CD4-positive, alpha-beta T cell treated with Interleukin-6 at 100 ng/mL for 8 hours (primary cell): Measurements from ENCODE around the gene ENTPD3.

Experiments
- DNase-seq: peaks from one replicate; pipeline ENCODE4 v3.0.0-alpha.2; 2020; ENCODE audit warnings: mixed read lengths, low spot score

Gene ENTPD3, protein sequence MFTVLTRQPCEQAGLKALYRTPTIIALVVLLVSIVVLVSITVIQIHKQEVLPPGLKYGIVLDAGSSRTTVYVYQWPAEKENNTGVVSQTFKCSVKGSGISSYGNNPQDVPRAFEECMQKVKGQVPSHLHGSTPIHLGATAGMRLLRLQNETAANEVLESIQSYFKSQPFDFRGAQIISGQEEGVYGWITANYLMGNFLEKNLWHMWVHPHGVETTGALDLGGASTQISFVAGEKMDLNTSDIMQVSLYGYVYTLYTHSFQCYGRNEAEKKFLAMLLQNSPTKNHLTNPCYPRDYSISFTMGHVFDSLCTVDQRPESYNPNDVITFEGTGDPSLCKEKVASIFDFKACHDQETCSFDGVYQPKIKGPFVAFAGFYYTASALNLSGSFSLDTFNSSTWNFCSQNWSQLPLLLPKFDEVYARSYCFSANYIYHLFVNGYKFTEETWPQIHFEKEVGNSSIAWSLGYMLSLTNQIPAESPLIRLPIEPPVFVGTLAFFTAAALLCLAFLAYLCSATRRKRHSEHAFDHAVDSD

DNA sequence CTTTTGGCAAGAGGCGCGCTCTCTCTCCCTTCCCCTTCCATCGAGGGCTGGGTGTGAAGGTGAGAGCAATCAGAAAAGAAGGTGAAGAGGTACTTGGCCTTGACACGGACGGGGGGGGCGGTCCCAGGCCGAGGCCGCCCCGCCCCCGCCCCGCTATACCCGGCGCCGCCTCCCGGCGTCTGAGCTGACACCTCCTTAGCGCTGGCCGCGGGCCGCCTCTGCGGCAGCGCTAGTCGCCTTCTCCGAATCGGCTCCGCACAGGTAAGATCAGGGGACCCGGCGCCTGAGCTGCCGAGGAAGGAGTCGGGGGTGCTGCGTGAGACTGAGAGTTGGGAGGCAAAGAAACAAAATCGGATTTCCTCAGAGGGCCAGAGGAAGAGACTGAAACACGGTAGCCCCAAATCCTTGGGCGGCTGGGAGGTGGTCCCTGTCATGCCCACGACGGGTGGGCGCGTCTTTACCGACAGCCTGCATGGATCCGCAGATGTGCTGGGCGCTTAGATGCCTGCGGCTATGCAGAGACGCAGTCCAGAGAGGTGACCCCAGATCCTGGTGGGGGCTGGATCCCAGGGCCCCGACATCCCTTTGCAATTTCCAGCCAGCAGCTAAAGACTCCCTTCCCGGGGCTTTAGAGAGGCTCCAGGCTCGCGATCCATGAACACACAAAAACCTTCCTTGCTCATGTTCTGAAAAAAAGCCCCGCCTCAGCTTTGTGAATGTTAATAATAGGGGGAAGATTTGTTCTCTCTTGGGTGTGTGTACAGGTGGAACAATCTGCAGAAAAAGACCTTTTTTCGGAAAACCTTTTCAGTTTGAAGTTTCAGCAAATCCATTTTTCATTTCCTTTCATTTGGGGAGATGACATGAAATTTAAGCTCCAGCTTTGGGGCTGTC lies at the start of gene ENTPD3:
ENTPD3 (plus strand) TSS at position 184 of the 894 bp plus-strand sequence. CDS start 874 bp downstream, outside the sequence.
- no peak for DNase-seq

DNA sequence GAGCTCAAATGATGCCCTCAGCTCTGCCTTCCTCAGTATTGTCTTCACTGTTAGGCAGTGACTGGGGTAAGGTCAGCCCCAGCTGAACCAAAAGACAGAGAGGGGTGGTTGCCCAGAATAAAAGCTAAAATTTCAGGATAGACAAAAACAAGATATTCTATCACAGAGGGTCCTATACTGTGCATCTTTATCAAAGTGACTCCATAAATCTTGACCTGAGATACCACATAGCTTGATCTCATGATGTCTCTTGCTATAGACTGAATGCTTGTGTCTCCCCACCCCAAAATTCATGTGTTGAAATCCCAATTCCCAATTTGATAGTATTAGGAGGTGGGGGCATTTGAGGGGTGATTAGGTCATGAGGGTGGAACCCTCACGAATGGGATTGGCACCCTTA lies 47.1 kb upstream of the ENTPD3 start:
- DNase-seq, result no peak

DNA sequence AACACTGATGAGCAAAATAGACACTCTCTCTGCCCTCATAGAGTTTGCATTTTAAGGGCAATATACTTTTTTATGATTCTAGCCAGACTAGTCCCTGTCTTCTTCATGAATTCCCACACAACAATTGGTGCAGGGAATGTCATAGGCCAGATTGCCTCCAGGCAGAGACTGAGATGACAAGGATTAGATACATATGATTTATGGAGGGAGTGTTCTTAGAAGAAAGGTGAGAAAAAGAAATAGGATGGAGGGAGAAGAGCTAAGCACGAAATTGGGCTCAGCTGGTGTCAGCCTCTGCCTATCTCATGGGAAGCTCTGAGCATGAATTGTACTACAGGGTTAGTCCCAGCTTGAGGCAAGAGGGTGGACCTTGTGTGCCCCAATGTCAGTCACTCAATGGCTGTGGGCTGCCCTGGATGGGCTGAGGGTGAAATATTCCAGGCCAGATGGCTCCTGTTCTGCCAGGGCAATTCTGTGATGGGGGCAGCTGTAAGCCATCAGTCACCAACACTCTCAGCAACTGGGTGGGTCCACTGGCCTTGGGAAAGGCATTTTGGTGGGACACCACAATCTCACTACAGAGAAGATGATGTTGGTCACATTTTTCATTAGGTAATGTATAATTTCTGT lies 46.3 kb upstream of the ENTPD3 start:
- DNase-seq, result no peak

DNA sequence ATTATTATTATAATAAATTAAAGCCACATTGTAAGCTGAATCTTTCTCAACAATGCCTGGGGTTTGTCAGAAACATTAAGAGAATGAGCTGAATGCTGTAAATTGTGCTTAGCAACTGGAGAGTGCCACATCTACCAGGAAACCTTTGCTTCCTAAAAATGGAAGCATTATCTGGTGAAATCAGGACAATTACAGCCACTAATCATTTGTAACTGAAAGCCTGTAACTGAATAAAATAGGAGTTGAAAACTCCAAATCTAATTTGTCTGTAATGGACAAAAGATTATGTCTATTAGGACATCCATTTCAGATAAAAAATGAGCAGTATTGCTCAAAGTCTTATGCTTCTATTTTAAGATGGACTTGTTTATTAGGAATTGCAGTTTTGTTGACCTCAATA lies 45.3 kb upstream of the ENTPD3 start:
- no peak for DNase-seq

DNA sequence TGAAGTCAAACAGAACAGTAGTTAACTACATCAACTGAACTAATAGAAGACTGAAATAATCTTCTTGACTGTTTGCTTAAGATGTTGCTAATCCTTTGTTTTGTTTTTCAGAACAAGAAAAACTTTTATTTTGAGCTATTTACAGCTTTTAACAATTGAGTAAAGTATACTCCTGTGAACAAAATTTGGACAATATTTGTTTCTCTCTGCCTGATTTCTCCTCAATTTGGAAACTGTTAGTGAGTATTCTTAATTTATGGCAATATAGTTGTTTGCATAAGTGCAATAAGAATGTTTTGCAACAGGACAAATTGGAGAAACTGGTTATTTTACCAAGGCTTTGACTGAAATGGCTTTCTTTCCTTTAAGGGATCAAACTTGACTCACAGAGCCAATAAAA lies 36.5 kb upstream of the ENTPD3 start:
- DNase-seq, result no peak

DNA sequence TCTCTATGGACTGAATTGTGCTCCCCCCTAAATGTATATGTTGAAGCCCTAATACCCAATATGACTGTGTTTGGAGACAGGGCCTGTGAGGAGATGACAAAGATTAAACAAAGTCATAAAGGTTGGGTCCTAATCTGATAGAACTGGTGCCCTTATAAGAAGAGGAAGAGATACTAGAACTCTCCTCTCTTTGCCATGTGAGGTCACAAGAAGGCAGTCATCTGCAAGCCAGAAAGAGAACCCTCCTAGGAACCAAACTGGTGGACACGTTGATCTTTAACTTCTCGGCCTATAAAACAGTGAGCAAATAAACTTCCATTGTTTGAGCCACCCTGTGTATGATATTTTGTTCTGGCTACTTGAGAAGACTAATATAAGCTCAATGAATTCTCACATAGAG lies 31.6 kb upstream of the ENTPD3 start:
- no peak for DNase-seq

DNA sequence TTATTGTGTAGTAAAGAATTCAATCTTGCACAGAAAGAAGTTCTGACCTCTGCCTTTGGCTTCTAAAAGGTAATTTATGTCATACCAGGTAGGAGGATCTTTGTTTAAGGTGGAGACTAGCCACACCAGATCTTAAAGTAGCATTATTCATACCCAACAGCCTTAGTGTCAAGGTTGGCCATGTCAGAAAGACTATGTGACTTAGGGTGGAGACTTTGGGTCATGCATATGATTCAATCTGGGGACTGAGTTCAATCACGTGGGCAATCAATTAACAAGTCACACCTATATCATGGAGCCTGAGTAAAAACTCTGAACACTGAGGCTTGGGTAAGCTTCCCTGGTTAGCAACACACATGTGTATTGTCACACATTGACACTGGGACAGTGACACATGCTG lies 28.5 kb upstream of the ENTPD3 start:
- no peak for DNase-seq

DNA sequence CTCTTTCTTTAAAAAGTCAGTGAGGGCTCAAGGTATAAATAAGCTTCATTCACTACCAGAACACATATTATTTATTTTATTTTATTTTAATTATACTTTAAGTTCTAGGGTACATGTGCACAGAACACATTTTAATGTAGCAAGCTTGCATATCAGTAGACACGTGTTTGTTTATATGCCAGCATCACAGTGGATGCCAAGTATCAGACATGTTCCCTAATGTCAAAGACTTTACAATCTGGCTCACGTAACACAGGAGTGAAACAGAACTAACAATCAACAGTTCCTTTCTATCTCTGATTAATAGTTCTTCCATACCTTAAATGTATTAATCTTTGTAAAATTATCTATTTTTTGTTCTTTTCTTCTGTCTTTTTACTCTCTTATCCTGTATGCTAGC lies 23.3 kb upstream of the ENTPD3 start:
- DNase-seq, result no peak

DNA sequence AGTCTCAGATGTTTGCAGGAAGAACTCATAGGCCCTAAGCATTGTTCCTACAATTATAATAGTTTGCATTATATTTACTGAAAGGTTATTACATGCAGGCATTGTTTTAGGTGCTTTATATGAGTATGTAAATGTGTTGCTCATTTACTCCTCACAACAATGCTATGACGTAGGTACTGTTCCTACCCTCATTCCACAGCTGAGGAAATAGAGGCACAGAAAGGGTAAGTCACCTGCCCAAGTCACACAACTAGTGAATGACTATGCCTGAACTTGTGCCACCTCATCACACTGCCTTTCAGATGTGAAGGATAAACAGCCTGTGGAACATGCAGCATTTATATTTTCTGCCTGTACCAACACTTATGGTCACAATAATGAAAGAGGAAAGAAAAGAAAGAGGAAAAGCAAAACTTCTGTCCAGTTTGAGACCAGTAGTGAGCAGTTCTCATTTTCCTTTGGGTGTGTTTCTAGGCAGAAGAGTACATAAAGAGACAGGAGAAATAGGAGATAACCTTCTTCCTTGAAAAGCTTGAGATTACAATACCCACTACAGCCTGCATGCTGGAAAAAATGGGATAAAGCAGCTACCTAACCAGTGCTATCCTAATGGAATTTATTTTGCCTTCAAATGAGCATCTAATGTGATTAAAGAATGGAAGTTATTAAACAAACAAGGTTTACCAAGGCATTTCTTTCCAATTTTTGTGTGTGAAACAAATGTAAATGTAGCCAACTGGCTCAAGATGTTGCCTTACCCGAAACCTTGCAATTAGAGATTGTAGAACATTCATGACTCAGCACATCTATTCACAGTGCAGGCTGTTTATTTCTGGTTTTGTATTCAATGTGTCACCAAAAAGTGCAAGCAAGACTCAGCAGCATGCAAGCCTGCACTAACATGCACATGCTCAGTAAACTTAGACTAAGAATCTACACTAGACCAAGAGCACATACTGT lies 20.5 kb upstream of the ENTPD3 start:
- DNase-seq, result no peak

DNA sequence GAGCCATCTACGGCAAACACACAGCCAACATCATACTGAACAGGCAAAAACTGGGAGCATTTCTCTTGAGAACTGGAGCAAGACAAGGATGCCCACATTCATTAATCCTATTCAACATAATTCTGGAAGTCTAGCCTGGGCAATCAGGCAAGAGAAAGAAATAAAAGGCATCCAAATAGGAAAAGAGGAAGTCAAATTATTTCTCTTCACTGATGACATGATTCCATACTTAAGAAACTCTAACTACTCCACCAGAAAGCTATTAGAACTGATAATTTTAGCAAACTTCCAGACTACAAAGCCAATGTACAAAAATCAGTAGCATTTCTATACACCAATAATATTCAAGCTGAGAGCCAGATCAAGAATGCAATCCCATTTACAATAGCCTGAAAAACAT lies 17.3 kb upstream of the ENTPD3 start:
- no peak for DNase-seq

DNA sequence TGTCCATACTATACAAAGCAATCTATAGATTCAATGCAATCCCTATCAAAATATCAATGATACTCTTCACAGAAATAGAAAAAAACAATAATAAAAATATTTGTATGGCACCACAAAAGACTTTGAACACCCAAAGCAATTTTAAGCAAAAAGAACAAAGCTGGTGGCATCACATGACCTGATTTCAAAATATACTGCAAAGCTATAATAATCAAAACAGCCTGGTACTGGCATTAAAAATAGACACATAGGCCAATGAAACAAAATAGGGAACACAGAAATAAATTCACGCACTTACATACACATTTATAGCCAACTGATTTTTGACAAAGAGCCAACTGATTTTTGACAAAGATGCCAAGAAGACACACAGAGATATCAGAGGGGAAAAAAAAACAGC lies 9.2 kb upstream of the ENTPD3 start:
- no peak for DNase-seq

DNA sequence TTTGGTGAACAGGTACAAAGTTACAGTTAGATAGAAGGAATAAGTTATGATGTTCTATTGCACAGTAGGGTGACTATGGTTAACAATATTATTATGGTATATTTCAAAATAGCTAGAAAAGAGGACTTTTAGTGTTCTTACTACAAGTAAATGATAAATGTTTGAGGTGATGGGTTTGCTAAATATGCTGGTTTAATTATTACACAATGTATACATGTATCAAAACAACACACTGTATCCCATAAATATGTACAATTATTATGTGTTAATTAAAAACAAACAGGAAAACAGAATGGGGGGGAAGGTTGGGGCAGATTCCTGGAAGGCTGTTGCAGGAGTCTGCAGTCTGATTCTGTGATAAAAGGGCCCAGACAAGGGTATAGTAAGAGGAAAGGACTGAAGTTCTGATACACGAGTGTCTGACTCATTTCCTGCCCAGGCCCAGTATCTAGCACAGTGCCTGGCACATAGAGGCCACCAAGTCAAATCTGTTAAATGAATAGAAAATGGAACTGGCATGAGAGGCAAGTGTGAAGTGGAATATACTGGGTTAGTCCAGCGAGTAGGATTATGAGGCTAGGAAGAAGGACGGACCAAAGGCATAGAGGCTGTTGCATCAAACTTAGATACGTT lies 7.2 kb upstream of the ENTPD3 start:
- no peak for DNase-seq

DNA sequence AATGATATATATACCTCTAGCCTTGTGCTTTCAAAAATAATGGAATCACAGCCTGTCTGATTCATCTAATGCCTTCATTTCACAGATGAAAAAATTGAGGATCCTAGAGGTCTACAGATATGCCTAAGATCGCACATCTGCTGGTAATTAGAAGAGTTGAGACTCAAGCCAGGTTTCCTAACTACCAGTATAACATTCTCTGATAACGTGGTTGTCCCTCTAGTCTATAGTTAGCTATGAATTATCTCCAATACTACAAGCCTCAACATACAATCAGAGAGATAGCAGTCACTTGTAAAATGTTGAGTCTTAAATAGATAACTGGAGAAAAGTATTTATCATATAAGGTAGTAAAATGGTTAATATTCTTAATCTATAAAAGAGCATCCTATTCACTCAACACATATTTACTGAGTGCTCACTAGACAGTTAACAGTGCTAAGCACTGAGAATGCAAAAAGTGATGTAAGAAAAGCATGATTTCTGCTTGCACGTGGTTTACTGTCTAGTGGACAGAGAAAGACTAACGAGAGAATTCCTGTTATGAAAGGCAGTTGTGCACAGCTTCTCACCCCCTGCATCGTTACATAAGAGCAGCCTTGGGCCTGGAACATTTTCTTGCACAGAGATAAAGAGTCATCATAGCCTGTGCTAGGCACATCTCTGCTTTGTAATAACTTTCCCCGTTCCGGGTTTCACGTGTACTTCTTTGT lies 4.9 kb upstream of the ENTPD3 start:
- no peak for DNase-seq

DNA sequence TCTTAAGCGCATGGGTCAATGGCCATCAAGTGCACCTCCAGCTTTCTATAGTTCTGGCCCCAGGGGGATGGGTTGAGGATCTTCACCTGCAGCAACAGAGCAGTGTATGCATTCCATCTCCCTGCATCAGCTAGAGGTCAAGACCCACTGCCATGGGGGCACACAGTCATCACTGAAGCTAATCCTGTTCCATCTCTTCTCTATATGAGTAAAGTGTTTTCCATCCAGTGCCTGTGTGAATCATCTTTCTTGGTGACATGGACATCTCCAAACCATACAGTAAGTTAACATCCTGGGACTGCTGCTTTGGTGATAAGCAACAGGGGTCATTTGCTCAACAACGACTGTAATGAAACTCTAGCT lies 4.4 kb upstream of the ENTPD3 start:
- no peak for DNase-seq

DNA sequence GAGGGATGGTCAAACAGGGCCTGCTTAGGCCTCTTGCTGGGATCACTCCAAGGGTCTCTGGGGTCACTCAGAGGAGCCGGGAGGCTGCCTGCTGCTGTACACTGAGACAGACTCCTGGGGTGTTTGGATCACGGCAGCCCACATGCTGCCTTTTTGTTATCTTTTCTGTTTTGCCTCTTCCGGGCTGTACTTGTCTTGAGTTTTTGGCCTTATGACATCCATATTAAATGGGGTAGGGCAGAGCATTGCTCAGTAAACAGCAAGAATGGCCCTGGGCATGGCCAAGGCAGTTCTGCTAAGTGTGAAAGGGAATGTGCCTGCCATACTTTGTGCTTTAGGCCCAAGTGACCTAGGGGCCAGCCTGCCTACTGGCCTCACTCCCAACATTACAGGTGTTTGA lies 771 bp upstream of the ENTPD3 start:
- DNase-seq, result no peak

DNA sequence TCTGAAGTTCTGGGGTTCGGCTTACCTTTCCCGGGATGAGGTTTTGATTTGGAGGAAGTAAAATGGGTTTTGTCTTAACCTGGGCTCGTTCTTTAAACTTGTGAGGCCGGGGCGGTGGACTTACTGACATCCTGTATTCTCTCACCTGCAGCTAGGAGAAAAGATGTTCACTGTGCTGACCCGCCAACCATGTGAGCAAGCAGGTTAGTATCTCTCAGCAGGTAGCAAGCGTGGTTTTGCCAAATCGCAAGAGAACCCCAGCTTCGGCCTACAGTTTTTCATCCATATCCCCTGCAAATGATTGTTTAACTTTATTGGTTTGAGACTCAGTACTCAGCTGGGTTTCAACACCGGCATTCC lies 891 bp downstream of the ENTPD3 start:
- DNase-seq, result no peak

DNA sequence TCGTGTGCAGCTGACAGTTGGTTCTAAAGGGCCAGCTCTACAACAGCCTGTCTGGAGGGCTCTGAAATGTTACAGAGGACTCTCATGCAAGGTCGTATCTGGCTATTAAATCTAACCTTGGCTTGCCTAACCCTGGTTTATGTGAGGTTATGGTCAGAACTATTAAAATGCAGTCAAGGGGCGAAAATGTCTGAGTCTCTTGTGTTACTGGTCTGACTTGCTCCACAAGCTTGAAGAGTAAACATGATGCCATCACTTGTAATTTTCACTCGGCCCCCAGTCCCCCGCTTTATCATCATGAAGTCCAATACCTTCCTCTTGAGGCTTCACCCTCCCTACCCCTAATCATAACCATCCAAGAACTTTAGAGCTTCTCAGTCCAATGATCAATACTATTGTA lies 9.4 kb downstream of the ENTPD3 start:
- no peak for DNase-seq

DNA sequence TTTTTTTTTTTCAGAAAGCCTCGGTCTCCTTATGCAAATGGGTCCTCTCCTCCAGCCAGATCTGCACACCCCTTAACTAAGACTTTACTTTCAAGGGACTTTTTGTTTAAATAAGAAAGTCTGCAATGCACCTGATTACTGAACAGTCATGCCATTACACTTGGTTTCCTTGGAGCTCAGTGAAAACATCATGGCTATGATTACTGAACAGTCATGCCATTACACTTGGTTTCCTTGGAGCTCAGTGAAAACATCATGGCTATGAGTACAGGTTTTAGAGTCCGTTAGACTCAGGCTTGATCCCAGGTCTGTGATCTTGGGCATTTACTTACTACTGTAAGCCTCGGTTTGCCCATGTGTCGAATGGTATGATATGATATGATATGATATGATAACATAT lies 10.1 kb downstream of the ENTPD3 start:
- DNase-seq, result no peak

DNA sequence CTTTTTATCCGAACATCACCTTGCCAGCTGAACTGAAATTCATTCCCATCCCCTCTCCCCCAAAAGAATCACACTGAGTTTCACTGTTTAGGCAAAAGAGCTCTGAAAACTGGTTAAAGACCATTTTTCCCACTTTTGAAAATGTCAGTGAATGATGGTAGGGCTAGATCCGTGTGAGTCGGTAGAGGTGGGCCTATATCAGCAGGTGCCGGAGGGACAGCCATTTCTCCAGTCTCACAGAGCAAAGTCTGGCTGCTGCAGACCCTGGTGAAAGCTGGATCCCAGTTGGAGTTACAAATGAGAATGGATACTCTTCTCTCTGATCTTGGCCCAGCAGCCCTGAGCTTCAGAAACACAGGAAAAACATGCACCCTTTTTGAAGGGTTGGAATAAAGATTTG lies 10.9 kb downstream of the ENTPD3 start:
- DNase-seq, result no peak

DNA sequence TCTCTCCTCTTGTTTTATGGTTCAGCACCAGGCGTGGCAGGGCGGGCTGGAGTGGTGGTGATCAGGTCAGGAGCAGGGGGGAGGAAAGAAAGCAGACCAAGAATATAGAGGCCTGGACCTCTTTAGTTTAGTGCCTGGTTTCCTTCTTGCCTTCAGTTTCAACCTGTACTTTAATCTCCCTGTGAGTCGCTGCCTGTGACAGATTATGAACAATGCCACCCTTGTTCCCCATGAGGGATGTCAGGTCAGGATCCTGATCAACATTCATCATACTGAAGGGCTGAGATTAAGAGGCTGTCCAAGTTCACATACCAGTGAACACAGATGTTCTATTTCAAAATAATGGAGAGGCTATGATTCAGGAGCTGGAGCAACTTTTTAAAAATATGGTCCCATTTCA lies 11.4 kb downstream of the ENTPD3 start:
- no peak for DNase-seq
